Left kidney (tissue), 2 donors: ENCODE measurements around the gene PXN. TPM values are rescaled to one million over a fixed set of nuclear protein-coding genes. Genes with fewer than 3 reads are reported as not detected.
"Not testable (repeated sequence)": the region's sequence is repeated elsewhere in the genome, so short reads cannot be mapped to it uniquely, and the experiment has no call there.

ENCODE experiments used
- DNase-seq: peaks from one replicate; pipeline ENCODE4 v3.0.0-alpha.2; 2013
- polyA plus RNA-seq: library from polyadenylated mRNA; unstranded; fragments of 120-200 nt; gene quantifications from one replicate; pipeline ENCODE4 v1.2.1, GENCODE V29; 2013; ENCODE audit not compliant: insufficient read length

Gene PXN
- polyA plus RNA-seq, 1 donor, result 59.8 TPM

DNA sequence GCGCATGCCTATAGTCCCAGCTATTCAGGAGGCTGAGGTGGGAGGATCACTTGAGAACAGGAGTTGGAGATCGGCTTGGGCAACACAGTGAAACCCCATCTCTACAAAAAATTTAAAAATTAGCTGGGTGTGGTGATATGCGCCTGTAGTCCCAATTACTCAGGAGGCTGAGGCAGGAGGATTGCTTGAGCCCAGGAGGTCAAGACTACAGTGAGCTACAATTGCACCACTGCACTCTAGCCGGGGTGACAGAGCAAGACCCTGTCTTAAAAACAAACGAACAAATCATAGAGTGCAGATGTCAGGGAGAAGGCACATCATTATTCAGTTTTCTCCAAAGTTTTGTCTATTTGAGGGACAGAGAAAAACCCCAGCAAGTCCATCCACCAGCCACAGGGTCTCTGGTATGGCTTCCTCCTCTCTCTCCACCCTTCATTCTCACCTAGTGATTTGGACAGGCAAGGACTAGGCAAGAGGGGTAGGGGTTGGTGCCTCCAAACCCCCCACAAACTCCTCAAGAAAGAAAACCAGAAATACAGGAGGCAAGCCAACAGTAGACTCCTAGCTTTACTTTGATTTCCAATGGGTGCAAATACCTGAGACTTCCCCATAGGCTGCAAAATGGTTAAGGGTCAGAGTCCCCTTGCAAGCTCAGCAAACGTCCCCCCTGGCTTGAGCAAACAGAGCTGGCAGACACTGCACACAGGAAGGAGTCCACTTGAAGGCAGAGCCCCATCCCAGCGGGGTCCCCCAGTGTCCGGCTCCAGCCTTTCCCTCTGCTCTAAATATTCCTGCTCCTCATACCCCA lies 38.1 kb downstream of the PXN start:
- DNase-seq, result no peak

DNA sequence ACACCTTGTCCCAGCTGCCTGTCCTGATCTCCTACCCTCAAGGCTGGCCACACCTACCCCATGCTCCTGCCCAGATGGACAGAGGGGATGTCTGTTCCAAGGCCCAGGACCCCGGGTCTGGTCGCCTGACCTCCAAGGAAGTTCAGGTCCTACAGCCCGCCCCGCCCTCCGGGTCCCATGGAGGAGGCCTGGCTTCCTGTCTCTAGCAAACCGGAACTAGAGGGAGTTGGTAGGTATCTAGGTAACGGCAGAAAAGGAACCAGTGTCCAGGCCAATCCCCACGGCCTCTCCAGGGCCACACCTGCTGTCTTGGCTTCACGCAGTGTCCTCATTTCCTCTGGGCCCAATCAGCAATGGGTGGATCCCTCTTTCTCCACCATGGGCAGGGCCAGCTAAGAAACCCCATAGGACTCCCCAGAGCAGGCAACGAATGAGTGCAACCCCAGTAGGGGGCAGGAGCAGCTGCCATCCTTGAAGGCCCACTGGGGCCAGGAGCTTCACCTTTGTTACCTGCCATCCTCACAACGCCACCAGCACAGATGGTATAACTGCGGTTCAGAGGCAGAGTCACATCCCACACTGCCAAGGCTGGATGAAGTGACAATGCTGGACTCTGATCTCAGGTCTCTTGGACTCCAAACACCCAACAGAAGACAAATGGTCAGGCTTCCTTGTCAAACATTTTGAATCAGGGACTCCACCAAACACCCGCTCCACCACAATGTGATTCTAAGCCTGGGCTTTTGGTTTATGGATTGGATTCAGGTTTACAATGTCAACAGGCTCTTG lies 39.5 kb downstream of the PXN start:
- DNase-seq, result no peak

DNA sequence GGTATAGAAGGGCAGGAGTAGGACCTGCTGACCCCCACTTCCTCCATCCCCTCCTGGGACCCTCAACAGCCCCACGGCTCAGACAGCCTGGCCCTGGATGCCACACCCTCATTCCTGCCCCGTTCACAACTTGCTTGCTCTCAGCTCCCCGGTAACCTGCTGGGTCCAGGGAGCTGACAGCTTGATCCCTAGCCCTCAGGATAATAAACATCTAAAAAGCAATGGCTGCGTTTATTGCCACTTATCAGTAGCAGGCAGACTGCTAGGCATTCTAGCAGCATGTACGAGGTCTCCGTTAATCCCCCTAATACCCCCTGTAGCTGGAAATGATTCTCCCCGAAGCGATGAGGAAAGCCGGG lies 40.4 kb downstream of the PXN start:
- DNase-seq, result no peak

DNA sequence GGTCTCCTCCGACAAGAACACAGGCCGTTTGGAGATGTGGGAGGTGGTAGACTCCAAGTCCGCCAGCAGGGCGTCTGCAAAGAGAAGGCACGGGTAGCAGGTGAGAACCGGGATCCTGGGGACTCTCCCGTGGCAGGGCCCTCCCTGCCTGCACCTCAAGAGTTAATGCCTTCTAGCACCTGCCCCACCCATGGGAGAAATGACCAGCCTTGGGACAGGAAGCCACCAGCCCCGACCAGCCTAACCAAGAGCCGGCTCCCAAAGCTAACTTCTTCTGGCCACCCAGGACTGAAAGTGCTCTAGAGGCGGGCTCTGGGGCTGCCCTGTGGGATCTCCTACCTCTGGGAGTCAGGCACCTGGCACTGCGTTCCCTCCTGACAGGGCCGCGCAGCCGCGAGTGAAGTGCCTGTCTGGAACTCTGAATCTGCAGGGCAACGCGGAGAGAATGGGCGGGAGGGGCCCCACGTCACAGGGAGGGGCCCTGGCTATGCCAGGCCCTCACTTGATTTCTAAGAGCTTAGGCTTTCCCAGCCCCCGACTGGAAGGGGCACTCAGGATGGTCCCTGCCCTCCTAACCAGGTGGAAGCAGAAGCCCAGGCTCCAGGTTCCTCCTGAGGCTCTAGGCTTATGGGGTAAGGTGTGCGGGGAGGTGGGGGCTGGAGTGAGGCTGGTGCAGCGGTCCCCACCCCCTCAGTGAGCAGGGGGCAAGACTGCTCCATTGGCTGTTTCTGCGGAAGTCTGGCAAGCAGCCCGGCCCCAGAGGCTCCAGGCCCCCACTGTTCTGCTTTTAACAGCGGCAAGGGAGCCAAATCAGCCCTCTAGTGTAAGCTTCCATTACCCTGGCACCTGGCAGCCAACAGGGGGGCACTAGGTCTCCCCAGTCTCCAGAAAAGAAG lies 41.0 kb downstream of the PXN start:
- DNase-seq, result no peak

DNA sequence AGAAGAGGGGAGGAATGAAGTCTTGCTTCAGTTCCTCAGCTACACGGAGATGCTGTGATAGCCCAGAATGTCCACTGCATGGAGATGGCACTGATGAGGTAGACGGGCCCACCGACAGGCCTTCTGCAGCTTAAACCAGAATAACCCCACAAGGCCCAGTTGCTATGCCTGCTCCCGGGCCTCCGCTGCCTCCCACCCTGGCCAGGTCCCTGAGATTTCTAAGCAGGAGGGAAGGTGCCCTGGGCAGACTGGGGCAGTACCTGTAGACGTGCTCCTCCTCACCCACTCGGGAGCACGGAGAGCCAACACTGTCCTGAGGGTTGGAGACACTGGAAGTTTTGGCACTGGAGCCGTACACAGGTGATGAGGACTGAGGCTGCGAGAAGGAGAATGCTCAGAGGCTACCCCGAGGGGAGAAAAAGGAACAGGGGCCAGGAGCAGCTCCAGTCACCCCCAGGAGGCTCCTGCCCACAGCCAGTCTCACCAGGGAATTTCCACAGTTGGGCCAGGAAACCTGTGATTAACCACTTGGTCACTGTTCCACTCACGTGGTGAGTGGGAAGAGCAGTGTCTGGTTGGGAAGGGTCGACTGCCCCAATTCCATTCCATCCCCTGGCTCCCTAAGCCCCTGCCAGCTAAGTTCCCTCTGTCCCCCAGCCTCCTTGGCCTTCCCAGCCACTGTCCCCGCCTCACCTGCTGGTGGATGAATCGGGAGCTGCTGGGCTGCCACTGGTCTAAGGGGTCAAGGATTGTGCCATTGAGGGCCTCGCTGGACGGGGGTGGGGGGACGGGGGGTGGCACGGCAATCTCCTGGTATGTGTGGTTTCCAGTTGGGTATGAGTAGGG lies 41.8 kb downstream of the PXN start:
- no peak for DNase-seq

DNA sequence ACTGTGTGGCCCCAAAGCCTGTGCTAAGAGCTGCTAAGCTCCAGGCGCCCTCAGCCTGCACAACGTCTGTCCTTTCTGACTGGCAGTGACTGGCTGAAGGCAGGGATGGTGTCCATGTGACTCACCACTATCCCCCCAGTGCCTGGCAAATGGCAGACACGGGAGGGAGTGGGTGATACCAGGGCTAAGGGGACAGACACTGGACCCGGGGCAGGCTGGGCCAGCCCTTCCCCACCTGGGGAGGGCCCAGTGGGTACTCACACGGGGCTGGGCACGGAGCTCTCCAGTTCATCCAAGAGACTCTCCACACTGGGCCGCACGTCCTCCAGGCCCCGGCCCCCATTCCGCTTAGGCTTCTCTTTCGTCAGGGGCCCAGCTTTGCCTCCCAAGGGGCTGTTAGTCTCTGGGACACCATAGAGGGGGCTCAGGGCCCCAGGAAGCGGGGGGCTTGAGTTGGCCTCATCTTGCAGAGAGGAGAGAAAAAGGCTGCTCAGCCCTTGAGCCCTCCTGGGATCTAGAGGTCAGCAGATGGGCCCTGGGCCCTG lies 43.2 kb downstream of the PXN start:
- no peak for DNase-seq

DNA sequence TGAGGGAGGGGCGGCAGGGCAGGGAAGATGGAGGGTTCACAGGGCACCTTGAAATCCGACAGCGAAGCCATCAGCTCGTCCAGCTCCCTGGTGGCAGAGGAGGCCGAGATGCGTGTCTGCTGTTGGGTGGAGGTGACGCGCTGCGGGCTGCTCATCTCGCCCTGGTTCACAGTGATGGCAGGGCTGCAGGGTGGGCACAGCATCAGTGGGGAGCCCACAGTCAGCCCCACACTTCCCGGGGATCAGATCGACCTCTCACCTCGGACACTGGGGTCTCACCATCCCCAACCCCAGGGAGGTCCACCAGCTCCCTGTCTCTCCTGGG lies 44.0 kb downstream of the PXN start:
- no peak for DNase-seq

DNA sequence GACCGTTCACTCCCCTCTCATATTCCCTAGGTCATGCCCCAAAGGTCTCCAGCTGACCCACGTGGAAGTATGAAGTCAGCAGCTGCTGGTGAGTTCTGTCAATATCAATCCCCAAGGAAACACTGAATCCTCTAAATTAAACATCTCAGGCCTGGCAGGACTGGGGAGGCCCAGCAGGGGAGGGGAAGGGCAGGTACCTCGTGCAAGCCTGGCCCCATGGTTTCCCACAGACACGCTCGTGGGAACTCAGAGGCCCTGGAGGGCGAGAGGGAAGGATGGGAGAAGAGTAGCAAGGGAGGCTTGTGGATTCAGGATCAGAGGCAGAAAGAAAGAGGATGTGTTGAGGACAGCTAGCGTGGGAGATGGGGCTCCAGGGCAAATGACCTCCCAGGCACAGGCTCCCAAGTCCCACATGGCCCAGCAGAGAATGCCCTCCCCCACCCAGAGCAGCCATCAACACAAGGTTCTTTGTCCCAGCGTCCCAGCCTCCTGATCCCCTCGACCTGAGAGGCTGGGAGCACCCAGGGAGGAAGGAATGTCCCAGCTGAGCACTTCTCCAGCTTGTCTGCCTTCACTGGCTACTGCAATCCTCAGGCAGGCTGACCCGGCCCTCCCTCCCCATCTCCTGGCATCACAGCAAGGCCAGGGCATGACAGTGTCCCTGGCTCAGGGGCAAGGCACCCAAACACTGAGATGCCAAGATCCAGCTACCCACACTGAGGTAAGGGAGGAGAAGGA lies 44.5 kb downstream of the PXN start:
- DNase-seq, result no peak

DNA sequence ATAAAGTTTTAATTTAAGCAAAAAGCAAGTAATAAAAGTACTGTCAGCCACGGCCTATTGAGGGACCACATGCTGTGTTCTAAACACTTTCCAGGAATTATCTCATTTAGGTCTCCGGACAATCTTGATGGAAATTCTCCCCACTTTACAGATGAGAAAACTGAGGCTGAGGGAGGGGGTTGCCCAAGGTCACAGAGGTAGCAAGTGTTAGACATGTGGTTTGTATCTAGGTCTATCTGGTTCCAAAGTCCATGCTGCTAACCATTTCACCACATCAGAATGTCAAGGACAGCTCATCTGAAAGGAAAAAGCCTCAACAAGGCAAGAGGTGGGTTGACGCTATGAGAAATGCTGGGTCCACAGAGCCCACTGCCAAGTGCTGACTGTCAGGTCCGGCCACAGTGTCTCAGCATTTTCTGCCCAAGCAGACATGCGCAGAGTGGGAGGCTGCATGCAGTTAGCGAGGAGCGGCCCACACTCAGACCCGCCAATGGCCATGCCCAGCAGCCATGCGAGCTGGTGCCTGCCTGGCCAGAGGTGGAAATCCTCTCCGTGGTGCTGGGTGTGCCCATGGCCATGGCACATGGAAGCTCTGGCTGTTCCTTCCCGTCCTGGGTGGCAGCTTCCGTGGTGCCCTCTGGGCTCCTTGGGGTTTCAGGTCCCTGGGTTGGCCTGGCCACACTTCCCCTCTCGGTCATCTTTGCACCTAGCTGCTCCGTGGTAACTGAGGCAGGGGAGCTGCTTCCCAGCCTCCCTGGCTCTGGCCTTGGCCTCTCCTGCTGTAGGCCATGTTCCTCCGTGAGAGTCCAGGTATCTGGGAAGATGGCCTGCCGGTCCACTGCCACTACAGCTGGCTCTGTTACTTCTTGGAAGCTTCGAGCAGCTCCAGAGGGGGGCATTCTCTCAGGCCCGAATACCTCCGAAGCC lies 46.6 kb downstream of the PXN start:
- DNase-seq, result no peak

DNA sequence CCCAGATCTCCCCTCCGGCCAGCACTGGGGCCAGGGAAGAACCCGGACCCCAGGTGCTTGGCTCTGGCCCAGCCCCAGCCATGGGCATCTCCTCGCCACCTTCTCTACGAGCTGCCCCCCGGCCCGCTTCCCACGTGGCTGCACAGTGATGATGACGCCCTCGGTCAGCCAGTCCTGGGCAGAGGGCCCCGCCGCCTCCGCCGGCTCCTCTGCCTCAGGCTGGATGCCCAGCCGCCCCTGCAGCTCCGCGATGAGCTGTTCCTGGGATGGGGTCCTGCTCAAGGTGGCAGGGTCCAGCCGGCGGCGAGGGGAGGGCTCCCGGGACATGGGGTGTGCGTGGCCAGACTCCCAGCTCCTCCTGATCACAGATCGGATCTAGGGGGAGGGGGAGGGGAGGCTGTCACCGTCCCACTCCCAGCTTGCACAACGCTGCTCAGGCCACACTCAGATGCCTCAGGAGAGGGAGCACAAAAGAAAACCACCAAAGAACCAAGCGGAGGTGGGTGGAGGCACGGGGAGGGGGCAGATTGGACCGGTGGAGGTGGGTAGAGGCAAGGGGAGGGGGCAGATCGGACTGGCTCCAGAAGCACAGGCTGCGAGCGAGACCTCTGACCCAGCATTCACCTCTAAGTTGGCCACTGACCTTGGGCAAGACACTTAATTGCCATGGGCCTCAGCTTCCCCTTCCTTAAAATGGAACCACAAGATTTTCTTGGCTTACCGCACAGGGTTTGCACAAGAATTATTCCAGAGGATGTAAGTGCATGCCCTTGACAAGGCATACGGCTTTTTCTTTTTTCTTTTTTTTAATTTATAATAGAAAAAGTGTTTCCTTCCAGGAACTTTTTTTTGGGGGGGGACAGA lies 48.6 kb downstream of the PXN start:
- no peak for DNase-seq

DNA sequence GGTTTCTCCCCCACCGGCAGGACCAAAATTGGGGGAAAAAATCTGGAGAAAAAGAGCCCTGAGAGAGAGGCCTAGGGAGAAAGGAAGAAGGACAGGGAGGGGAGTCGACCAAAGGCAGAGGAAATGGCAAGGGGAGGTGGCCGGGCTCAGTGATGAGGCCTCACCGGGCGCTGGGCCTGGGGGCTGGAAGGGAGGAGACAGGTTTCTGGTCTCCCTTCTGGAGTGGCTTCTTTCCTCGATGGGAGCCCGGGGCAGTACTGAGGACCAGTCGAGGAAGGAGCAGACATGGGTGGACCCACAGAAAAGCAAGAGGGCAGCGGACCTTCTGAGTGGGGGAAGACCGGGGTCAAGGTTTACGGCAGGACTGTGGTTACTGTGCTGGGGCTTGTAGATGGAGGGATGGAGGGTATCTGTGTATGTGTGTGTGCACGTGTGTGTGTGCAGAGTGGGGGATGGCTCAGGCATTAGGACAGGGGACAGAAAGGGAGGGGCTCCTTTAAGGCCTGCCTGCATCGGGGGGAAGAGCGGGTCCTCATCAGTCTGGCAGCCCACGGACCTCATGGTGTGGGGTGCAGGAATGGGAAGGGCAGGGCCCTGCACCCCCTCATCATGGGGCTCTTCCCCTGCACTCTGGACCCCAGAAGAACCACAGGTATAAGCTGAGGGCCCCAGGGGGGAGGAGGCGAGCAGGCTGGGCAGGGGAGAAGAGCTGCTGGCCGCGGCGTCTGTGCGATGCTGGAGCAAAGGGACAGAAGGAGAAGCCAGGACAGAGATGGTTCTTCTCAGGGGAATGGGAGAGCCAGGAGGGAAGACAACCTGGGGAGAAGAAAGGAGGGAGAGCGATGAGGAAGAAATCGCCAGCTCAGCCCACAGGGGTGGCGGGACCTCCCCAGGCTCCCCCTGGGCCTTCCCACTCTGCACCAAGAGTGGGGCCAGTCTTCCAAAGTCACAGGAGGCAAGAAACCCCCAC lies 49.5 kb downstream of the PXN start:
- DNase-seq, result no peak

DNA sequence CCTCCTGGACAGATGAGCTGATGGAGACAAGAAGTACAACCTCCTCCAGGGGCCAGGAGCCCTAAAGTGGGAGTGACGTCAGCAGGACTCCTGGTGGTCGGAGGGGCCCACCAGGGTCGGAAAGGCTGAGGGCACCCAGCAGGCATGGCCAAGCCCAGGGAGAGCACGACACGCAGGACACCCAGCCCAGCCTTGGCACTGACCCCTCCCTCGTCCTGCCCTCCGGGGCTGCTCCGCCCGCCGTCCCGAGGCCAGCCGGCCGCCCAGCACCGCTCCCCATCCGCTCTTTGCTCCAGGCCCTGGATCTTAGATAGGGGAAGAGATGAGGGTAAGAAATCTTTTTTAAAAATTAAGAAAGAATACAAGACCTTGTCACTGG lies 50.2 kb downstream of the PXN start:
- no peak for DNase-seq

DNA sequence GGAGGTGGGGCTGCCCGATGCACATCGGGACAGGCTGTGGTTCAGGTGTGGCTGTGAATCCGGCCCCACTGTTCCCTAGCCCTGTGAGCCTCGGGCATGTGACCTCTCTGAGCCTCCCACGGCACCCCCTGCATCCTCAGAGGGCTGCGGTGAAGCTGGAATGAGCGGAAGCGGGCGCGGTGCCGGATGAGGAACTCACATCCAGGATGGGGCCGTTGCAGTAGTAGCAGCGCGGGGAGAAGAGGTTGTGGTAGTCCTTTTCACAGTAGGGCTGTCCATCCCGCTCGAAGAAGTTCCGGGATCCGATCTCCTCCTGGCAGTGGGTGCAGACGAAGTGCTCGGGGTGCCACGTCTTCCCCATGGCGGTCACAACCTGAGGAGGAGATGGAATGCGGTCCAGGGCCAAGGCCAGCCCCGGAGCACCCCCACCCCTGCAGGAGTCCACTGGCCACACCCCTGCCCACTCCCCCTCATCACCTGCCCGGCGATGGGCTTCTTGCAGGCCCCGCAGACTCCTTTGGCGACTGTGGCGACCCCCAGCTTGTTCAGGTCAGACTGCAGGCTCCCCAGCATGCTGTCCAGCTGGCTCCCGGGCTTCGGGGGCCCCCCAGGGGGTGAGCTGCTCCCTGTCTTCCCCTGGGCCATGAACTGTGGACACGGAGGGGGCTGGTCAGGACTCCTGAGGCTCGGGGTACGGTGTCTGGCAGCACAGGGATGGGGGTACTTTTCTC lies 50.7 kb downstream of the PXN start:
- DNase-seq, result no peak

DNA sequence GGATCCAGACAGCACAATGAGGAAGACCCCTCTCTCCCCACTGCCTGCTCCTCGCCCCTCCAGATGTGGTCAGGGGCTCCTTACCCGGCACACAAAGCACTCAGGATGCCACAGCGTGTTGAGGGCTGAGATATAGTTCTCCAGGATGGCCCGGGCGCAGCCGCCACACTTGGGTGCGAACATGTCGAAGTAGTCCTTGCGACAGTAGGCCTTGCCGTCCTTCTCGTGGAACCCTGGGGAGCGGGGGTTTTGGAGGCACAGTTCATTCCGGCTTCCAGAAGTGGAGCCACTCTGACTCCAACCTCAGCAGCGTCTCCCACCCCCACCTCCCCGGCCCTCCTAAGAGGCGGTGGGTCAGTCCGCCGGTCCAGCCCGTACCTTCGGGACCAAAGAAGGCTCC lies 51.8 kb downstream of the PXN start:
- DNase-seq, result no peak

DNA sequence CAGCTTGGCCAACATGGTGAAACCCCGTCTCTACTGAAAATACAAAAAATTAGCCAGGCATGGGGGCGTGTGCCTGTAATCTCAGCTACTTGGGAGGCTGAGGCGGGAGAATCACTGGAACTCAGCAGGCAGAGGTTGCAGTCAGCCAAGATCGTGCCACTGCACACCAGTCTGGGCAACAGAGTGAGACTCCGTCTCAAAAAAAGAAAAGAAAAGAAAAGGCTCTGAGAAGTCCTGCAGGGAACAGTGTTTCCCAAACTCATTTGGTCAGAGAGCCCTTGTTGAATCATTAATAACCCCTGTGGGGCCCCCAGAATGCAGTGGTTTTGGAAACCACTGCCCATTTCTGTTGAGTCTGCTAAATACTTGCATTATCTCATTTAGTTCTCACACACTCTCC lies 52.3 kb downstream of the PXN start:
- DNase-seq, result not testable (repeated sequence)

DNA sequence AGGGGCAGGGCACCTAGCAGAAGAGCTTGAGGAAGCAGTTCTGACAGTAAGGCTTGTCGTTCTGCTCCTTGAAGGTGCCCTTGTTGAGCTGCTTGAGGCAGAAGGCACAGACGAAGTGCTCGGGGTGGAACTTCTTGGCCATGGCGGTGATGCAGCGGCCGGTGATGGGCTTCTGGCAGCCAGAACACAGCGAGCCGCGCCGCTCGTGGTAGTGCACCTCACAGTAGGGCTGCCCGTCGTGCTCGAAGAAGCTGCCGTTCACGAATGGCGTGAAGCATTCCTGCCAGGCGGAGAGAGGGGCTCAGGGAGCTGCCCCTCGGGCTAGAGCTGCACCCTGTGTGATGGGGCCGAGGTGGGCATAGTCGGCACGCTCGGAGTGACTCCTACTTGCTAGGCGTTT lies 53.2 kb downstream of the PXN start:
- DNase-seq, result no peak

DNA sequence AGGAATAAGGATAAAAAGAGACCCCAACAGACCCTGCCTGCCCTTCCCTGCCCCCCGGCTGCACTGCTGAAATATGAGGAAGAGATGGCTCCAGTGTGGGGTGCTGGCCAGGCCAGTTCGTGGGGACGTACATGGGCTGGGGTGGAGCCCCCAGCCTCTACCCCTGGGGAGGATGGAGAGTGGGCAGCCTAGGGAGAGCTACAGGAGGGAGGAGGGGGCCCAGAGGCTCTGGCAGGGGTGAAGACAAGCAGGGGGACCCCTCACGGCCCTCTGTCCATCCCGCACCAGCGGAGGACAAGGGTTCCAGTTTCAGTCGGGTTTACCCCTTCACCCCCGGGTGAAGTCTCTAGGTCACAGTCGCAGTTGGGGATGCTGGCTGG lies 53.6 kb downstream of the PXN start:
- no peak for DNase-seq
